Measurements from ENCODE around the gene IDE. TPM values are rescaled to one million over a fixed set of nuclear protein-coding genes. Genes with fewer than 3 reads are reported as not detected.

IDE gene
- total RNA-seq, 4 donors from 2014 or later: 38.8 to 95.2 (median 46.7) TPM

- WGBS, 2 donors: 91 to 97% methylated on average over 4 of the region's 4 CpGs
- intact Hi-C loops (cut with DNase I): no loop called here
- no peaks in the 10 kb centered on the region for H3K9me3 ChIP-seq
- H3K27me3 ChIP-seq: no peaks in the 10 kb centered on the region
- no peak for DNase-seq
- H3K36me3 ChIP-seq: no peaks in the 10 kb centered on the region
- no peaks in the 10 kb centered on the region for H3K4me1 ChIP-seq
- TF ChIP-seq CTCF (IDR thresholded peaks at IDR 0.05): no peak
- TF ChIP-seq POLR2A (IDR thresholded peaks at IDR 0.05): no peak
- no peak overlapping the region for H3K27ac ChIP-seq
- no peak overlapping the region for H3K4me3 ChIP-seq (replicated peaks in 1 of 3)
Measured at GRCh38 chr10:92547676-92548075, 26.2 kb downstream of the IDE start.

GRCh38 chr10:92545556-92545955, 28.3 kb downstream of the IDE start:
- H3K27ac ChIP-seq: no peak overlapping the region
- H3K4me3 ChIP-seq (replicated peaks in 1 of 3): no peak overlapping the region
- no peaks in the 10 kb centered on the region for H3K27me3 ChIP-seq
- 97 to 100% methylated on average over 1 of the region's 1 CpG for WGBS, 2 donors
- no peaks in the 10 kb centered on the region for H3K9me3 ChIP-seq
- no peaks in the 10 kb centered on the region for H3K4me1 ChIP-seq
- DNase-seq: no peak
- H3K36me3 ChIP-seq: no peaks in the 10 kb centered on the region
- intact Hi-C loops (cut with DNase I): no loop called here
- TF ChIP-seq POLR2A (IDR thresholded peaks at IDR 0.05): no peak
- no peak for TF ChIP-seq CTCF (IDR thresholded peaks at IDR 0.05)

GRCh38 chr10:92544296-92544695, 29.6 kb downstream of the IDE start:
- Histone ChIP-seq H3K36me3 (no peaks in the 10 kb centered on the region), H3K27ac (no peak overlapping the region), H3K27me3 (no peaks in the 10 kb centered on the region), H3K9me3 (no peaks in the 10 kb centered on the region), H3K4me3 (replicated peaks in 1 of 3) (no peak overlapping the region), H3K4me1 (peaks cover 0 to 1% of the 10 kb centered on the region in 2 donors)
- DNase-seq: no peak
- intact Hi-C loops (cut with DNase I): no loop called here
- TF ChIP-seq CTCF (IDR thresholded peaks at IDR 0.05) (no peak), POLR2A (IDR thresholded peaks at IDR 0.05) (no peak)
- WGBS, 2 donors: 59 to 72% methylated on average over 3 of the region's 3 CpGs

- H3K36me3 ChIP-seq: no peaks in the 10 kb centered on the region
- H3K4me3 ChIP-seq (replicated peaks in 1 of 3): no peak overlapping the region
- TF ChIP-seq POLR2A (IDR thresholded peaks at IDR 0.05) (no peak), CTCF (IDR thresholded peaks at IDR 0.05) (no peak)
- no peaks in the 10 kb centered on the region for H3K9me3 ChIP-seq
- 96% methylated on average over 5 of the region's 5 CpGs for WGBS, 2 donors
- intact Hi-C loops (cut with DNase I): no loop called here
- H3K4me1 ChIP-seq: peaks cover 14 to 17% of the 10 kb centered on the region in 2 donors
- no peak overlapping the region for H3K27ac ChIP-seq
- DNase-seq: no peak
- H3K27me3 ChIP-seq: no peaks in the 10 kb centered on the region
Measured at GRCh38 chr10:92542458-92542857, 31.4 kb downstream of the IDE start.

GRCh38 chr10:92541583-92541982, 32.3 kb downstream of the IDE start:
- Histone ChIP-seq H3K27me3 (no peaks in the 10 kb centered on the region), H3K9me3 (no peaks in the 10 kb centered on the region), H3K4me3 (replicated peaks in 1 of 3) (no peak overlapping the region), H3K36me3 (no peaks in the 10 kb centered on the region), H3K27ac (no peak overlapping the region), H3K4me1 (peaks cover 14 to 17% of the 10 kb centered on the region in 2 donors)
- intact Hi-C loops (cut with DNase I): no loop called here
- no peak for TF ChIP-seq POLR2A (IDR thresholded peaks at IDR 0.05)
- no peak for TF ChIP-seq CTCF (IDR thresholded peaks at IDR 0.05)
- DNase-seq: no peak
